Gastroesophageal sphincter (tissue), 3 donors: ENCODE data around the gene ANGEL2.

Source experiments
- CTCF ChIP-seq, 4 experiments: fragments of 200-600 bp in 2 of 4; fragments of 450-650 bp in 2 of 4; sonication (generic) in 1 of 4; IDR thresholded peaks; one replicate each; pipeline ENCODE4 v1.5.1; 2017 to 2019; ENCODE audit warnings: antibody characterized with exemption in 4 of 4, mild to moderate bottlenecking in 2 of 4, moderate library complexity in 2 of 4
- EP300 ChIP-seq: sonication (generic); formaldehyde crosslinking; IDR thresholded peaks from one replicate; pipeline ENCODE4 v1.6.1; 2017; ENCODE audit warnings: antibody characterized with exemption, mild to moderate bottlenecking

DNA sequence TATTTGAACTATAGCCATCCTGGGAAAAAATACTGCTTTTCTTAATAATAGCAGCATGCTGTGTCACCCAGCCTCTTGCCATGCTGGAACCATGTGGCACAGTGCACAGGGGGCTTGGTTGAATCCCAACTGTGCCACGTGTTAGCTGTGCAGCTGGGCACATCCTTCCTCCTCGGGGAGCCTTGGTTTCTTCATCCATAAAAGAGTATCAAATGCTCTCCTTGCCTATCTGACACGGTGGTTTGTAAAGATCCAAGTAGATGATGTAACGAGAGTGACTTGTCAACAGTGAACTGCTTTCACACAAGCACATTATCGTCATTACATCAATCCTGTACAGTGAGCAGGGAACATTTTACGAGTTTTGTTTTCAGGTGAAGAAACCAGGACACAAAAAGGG, 41.0 kb downstream of the ANGEL2 start:
- TF ChIP-seq EP300 (no peak), CTCF (IDR thresholded peaks at IDR 0.05) (no peak)
